HG03575 (cell line): Measurements from ENCODE around the gene FUT6.

Experiments used
- ATAC-seq: cut with Tn5 transposase; IDR thresholded peaks from one replicate; pipeline ENCODE4 v1.9.1; 2021; ENCODE audit not compliant: unreplicated experiment, insufficient number of reproducible peaks, low FRiP score; ENCODE audit errors: extremely low read depth

Gene FUT6

DNA sequence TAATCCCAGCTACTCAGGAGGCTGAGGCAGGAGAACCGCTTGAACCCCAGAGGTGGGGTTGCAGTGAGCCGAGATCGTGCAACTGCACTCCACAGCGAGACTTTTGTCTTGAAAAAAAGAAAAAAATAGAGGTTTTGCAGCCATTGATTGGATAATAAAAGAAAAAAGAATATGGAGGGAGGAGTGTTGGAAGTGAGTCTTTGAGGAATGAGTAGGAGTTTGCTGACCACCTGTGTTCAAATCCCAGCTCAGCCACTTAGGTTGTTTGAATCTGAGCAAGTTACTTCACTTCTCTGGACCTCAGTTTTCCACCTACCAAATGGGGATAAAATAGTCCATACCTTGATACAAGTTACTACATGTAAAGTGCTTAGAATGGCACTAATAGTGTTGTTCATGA lies 28.4 kb downstream of the FUT6 start:
- ATAC-seq: no peak

DNA sequence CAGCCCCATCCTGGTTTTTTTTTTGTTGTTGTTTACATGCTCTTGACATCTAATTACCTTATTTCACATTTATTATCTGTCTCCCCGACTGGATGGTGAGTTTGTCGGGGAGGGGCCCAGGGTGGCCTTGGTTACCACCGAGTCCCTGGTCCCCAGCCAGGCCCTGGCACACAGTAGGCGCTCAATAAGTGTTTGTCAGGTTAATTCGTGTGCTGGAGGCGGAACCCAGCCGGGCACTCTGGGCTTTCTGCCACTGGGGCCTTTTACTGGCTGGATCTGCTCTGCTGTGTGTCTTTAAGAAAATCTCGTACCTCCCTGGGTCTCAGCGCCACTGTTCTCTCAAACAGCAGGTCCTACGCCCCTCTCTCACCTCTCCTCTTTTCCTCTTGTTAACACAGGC lies 30.0 kb downstream of the FUT6 start:
- ATAC-seq: no peak

DNA sequence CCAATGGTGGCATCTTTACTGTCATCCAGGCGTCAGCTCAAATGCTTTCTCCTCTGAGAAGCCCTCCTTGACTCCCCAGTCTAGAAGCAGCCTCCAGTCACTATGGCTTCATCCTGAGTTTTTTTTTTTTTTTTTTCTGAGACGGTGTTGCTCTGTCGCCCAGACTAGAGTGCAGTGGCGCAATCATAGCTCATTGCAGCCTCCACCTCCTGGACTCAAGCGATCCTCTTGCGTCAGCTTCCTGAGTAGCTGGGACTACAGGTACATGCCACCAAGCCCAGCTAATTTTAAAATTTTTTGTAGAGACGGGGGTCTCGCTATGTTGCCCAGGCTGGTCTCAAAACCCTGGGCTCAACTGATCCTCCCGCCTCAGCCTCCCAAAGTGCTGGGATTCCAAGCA lies 30.4 kb downstream of the FUT6 start:
- ATAC-seq: no peak

DNA sequence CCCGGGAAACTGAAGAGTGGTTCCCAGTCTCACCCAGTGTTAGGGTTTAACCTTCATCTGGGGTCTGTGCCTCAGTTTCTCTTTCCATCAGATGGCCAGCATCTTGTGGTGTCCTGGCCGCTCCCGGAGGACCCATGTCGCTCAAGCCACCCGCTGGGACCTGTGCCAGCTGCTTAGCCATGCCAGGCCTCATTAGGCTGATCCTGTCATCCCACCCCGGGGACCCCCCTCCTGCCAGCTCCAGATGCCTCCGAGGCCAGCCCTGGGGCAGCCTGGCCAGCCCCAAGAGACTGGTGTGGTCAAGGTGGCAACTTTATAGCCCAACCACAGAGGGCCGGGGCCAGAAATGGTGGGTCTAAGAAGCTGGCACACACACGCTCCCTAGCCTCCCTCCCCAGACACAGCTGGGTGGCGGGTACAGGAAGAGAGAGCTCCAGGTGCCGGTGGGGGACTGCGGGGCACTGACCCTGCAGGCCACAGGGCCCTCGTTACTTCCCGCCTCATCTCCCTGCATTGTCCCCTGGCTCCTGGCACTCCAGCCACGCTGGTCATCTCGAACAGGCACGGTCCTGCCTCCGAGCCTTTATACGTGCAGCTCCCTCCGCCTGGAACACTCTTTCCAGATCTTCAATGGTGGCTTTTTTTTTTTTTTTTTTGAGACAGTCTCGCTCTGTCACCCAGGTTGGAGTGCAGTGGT lies 31.2 kb downstream of the FUT6 start:
- no peak for ATAC-seq

DNA sequence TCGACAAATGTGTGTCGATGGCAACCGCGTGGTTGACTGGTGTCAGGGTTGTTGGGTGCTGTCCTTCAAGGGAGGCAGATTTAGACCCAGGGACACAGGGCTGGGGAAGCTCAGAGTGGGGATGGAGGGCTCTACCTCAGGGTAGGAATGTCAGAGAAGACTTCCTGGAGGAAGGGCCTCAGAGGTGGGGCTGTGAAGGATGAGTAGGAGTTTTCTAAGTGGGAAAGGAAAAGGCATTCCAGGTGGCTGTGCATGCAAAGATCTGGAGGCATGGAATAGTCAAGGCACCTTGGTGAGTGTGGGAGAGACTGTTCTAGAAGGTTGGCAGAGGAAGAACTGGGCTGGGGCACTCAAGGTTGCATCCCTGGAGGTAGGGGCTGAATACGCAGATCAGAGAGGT lies 32.6 kb downstream of the FUT6 start:
- ATAC-seq: no peak

DNA sequence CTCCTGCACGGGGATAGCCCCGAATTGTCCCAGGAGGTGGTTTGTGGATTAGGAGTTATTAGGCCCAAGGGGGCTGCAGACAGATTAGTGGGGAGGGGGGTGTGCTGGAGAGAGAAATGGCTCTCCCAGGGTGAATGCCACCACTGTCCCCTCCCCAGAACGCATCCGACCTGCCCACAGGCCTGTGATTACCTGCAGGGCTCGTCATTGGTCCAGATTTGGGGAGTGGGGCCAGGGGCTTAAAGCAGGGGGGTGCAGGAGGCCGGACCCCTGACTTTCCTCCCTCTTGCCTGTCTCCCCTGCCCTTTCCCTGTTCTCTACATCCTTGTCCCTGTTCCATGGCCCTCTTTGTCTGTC lies 33.4 kb downstream of the FUT6 start:
- no peak for ATAC-seq

DNA sequence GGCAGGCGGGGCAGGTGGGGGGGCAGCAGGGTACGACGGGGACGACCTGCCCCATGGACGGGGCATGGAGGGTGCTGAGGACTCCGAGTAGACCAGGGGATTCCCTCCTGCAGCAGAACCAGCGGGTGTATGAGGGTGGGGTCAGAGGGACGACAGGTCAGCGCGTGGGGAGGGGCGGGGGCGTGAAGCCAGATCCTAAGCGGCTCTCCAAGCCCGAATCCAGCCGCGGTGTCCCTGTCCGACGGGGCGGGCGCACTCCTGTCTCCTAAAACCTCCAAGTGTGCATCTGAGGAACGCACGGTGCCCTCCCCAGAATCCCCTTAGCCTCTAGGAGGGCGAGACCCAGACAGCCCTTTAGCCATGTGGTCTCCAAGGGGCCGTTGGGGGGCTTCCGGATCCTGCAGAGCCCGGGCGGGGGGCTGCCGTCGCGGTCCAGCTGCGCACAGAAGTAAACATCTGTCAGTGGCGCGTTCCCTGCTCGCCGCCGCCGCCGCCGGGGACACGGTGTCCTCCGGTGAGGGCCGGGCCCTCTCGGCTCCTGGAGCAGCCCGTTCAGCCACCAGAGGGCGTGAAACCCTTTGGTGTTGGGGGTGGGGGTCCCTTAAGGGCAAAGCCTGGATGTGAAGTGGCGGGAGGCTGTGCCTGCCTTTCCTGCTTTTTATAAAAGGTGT lies 33.9 kb downstream of the FUT6 start:
- ATAC-seq: no peak

DNA sequence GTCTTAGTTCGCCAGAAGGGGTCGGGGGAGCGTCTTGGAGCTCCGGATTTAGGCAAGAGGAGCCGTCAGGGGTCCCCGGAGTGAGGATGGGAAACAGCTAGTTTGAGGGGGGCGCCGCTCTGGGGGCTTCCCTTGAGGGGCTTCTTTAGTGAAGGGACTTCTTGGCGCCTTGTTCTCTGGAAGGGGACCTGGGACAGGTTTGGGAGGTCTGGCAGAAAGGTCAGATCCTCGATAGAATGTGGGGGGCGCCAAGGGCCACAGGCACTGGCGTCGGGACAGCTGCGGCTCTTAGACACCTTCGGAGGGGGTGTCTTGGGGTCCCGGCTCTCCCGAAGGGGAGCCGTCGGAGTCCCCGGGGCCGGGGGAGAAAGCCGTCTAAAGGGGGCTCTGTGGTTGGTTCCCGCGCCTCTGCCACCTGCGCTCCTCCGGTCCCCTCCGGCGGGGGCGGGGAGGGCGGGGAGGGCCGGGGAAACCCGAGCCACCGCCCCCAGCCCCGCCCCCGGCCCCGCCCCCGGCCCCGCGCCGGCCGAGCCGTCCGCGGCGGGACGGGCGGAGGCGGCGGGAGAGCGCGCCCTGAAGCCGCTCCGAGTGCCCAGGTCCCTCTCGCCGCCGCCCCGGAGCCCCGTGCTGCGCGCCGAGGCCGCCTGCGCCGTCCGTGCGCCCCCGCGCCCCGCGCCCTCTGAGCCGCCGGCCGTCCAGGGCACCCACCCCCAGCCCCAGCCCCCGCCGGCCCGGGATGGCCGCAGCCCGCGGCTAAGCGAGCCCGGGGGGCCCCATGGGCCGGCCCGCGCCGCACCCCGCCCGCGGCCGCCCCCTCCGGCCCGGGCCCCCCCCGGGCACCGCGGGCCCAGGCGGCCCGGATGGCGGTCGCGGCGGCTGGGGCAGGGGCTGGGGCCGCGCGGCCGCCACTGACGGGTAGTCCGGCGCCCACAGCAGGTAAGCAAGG lies 34.7 kb downstream of the FUT6 start, which contains the start of gene NRTN:
Gene NRTN (plus strand): TSS at position 552 of the 946 bp plus-strand sequence. CDS start 19,099 bp downstream, outside the sequence.
- ATAC-seq: no peak

DNA sequence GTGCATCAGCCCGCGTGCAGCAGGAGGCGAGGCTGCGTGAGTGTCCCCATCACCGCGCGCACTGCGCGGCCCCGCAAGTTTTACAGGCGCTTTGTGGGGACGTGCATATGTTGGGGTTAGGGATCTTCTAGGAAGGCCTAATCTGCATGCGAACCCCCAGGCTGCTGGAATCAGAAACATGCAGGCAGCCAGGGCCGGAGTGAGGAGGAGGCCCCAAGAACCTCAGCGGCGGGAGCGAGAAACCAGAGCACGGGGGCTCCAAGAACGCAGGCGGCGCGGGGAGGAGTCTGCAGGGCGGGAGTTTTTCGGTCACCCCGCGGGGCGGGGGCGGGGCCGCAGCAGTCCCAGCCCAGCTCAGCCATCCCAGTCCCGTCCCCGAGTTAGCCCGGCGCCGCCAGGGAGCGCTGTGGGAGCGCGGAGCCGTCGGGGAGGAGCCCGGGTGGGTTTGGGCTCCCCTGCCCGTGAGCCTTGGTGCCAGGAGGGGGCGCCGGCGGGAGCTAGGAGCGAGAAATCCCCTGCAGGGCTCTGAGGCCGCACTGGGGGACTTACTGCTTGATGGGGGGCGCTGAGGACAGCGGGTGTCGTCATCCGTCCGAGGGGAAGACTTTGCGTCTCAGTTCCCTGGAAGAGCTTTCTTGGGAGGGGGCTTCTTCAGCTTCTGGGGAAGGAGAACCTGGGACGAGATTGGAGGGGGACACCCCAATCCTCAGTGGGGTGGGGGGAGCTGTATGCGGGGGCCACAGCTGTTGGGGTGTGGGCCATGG lies 35.6 kb downstream of the FUT6 start:
- ATAC-seq: no peak

DNA sequence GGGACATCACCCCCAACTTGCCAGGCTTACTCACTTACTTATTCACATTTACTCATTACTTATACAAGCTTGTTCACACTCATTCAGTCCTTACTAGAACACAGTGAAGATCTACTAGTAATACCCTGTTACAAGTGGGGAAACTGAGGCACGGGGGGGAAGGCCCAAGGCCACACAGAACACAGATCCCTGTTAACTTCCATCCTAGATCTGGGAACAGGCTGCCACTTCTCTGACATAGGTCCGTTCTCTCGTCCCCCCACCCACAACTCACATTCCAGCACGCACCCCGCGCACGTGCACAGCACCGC lies 36.1 kb downstream of the FUT6 start:
- no peak for ATAC-seq

DNA sequence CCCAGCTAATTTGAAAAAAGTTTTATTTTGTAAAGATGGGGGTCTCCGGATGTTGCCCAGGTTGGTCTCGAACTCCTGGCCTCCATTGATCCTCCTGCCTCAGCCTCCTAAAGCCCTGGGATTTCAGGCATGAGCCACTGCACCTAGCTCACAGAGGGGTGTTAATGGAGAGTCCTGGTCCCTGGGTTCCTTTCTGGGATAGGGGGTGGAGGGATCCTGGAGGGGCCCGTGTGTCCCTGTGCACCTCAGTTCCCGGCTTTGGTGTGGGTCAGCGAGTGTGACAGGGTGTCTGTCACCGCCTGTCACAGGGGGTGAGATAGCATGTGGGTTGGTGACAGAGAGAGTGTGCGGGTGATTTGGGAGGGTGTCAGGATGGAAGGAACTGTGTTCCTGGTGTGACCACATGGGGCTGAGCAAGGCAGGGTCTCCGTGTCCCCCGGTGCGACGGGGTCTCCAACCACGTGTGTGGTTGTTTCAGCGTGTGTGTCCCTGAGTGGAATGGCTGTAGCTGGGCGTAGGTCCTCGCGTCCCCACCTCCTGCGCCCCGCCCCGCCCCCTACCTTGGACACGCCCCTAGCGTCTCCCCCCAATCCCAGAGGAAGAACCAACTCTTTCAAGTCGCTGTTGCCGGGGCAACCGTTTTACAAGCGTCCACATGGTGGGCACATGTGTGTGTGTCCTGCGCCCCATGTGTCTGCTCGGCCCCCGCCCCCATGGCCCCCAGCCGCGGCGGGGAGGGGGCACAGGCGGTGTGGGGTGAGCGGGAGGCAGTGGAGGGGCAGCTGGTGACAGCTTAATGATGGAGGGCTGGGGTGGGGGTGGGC lies 37.5 kb downstream of the FUT6 start:
- ATAC-seq: no peak

DNA sequence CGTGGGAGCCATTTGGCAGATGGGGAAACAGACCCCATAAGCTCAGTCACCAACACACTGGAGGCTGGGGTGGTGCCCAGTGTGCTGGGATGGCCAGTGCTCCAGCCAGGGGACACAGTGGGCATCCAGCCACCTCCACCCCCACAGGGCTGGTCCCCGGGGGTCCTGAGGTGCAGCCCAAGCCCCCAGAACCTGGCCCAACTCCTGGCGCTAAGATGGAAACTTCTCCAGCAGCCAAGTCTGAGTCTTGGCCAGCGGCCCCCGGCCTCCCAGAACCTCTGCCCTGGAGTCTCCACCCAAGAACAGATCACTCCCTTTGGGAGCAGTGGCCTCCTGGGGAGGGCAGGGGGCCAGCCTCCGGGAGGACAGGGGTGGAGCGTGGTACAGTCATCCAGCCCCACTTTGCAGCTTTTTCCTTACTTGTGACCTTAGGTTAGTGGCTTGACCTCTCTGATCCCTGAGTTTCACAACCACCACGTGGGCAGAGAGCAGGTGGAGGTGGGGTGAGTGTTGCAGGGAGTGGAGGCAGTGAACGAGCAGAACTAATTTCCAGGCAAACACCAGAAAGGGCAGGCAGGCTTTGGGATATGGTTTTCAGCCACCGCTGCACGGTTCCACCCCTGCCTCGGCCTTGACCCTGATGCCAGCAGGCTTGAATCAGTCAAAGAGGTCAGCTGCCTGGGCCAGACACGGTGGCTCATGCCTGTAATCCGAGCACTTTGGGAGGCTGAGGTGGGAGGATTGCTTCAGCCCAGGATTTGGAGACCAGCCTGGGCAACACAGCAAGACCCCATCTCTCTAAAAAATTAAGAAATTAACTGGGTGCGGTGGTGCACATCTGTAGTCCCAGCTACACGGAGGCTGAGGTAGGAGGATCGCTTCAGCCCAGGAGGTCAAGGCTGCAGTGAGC lies 38.9 kb downstream of the FUT6 start:
- ATAC-seq: no peak

DNA sequence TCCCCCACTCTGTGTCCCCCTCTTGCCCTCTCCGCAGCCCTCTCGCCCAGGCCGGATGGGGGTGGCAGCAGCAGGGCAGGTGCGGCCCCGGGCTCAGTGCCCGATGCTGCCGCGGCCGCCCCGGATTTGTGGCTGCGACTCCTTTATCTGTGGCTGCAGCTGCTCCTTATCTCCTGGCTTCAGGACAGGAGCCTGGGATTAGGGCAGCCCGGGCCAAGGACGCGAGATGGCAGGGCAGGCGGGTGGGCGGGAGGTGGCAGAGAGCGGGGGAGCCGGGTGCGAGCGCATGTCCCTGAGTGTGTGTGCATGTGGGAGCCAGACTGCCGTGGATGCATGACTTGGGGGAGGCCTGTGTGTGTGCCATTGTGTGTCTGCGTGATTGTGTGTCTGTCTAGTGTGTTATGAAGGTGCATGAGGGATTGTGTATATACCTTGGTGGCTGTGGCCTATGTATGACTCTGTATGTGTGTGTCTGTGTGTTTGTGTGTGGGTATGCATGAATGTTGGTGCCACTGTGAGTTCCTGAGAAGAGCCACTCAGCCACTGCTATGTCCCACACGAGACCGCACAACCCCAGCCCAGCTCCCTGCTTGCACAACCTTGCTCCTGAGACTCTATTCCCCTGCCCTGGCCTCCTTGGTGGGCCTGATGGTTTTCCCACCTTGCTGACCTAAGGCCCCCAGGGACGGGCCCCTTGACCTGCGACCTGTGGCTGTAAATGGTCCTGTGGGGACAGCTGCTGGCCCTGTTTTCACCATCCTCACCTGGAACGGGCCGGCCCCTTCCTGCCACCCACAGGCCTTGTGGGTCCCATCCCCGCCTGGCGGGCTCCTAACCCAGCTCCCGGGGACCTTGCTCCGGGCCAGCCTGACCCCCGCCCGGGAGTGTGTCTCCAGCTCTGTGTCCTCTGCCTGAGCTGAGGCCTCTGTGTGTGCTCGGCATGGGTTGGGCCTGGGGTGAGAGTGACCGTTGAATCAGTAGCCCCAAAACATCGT lies 40.0 kb downstream of the FUT6 start:
- ATAC-seq: no peak

DNA sequence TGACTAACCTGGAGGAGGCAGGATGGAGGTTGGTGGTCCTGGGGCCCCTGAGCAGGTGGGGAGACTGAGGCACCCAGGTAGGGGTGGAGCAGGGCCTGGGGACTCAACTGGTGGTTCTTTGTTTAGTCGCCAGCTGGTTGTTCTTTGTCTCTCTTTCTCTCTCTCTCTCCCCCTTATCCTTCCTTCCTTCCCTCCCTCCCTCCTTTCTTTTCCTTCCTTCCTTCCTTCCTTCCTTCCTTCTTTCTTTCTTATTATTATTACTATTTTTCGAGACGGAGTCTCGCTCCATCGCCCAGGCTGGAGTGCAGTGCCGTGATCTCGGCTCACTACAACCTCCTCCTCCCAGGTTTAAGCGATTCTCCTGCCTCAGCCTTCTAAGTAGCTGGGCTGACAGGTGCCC lies 41.3 kb downstream of the FUT6 start:
- ATAC-seq: no peak

DNA sequence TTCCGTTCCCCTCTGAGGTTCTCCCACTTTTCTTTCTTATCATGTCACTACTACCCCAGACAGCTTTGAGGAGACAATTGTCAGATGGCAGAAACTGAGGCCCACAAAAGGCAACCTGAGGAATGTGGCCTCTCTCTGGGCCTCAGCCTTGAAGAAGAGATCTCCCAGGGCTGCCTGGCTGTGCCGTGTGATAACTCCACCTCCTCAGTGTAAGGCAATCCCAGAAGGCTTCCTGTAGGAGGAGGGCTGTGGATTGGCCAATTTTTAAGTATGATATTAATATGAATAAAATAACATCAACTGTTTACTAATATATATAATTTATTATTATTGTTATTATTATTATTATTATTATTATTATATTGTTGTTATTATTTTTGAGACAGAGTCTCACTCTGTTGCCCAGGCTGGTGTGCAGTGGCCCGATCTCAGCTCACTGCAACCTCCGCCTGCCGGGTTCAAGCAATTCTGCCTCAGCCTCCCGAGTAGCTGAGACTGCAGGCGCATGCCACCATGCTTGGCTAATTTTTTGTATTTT lies 44.1 kb downstream of the FUT6 start:
- no peak for ATAC-seq

DNA sequence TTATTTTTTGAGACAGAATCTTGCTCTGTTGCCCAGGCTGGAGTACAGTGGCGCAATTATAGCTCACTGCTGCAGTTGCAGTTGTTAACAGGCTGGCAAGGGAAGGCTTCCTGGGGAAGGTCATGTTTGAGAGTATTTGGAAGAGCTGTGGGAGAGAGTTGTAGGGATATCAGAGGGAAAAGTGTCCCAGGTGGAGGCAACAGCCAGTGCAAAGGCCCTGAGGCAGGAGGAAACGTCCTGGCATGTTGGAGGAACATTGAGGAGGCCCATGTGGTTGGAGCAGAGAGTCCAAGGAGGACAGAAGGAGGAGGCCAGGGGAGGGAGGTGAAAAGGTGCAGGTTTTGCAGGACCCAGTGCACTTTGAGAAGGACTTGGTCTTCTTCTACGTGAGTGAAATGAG lies 46.3 kb downstream of the FUT6 start:
- no peak for ATAC-seq
